Right kidney (tissue), 9 donors: ENCODE results near the gene GCNT2.
"Not testable (repeated sequence)": the region's sequence is repeated elsewhere in the genome, so short reads cannot be mapped to it uniquely, and the experiment has no call there.

ENCODE experiments used
- DNase-seq: peaks from one replicate; pipeline ENCODE4 v3.0.0-alpha.2; 2016
- long read RNA-seq, 8 donors: transcript quantifications; one replicate each; lab custom pipeline, GENCODE V29; 2026

GCNT2 gene
- long read RNA-seq, donor 1 = 0 reads
- long read RNA-seq, donor 2, full-length matches to known transcripts = 2 of 2 reads
- long read RNA-seq, donor 2, partial matches to known transcripts = 0 of 2 reads
- long read RNA-seq, donor 2, other reads (novel, unspliced or antisense) = 0 of 2 reads
- long read RNA-seq, donor 3, full-length matches to known transcripts = 2 of 2 reads
- long read RNA-seq, donor 3, partial matches to known transcripts = 0 of 2 reads
- long read RNA-seq, donor 3, other reads (novel, unspliced or antisense) = 0 of 2 reads
- long read RNA-seq, donor 4, full-length matches to known transcripts = 7 of 7 reads
- long read RNA-seq, donor 4, partial matches to known transcripts = 0 of 7 reads
- long read RNA-seq, donor 4, other reads (novel, unspliced or antisense) = 0 of 7 reads
- long read RNA-seq, donor 5 = 0 reads
- long read RNA-seq, donor 6, full-length matches to known transcripts = 2 of 2 reads
- long read RNA-seq, donor 6, partial matches to known transcripts = 0 of 2 reads
- long read RNA-seq, donor 6, other reads (novel, unspliced or antisense) = 0 of 2 reads
- long read RNA-seq, donor 7, full-length matches to known transcripts = 4 of 4 reads
- long read RNA-seq, donor 7, partial matches to known transcripts = 0 of 4 reads
- long read RNA-seq, donor 7, other reads (novel, unspliced or antisense) = 0 of 4 reads
- long read RNA-seq, donor 8, full-length matches to known transcripts = 3 of 3 reads
- long read RNA-seq, donor 8, partial matches to known transcripts = 0 of 3 reads
- long read RNA-seq, donor 8, other reads (novel, unspliced or antisense) = 0 of 3 reads

DNA sequence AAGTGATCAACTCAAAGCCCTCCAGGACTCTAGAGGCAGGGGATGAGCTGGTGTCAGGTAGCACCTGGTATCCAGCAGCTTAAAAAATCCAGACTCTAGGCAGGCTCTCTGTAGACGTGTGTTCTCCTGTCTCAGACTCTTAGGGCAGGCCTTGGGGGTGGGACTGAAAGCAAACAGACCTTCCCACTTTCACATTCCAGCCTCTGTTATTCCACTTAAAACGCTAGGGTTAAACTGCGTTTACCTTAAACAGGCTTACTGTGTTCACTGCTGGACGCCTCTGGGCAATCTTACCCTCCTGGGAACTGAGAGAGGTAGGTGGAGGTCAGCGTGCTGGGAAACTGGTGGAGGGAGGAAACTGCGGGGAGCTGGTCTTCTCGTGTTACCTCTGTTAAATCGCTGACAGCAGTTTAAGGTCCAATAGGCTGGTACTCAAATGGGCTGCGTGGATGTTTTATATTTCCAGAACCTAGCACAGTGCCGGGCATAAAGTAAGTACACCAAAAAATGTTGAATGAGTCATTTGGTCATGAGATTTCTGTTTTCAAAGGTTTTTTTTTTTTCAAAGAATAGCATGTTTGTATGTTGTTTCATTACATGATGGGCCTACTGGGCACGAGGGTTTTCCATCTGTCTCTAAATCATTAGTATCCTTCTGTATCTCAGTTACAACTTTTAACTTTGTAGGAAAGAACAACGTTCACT lies at the start of gene GCNT2:
TSS of gene GCNT2 (plus strand) at position 248 of the 705 bp plus-strand sequence. CDS start 7,561 bp downstream, outside the sequence.
- DNase-seq = peak; percentile 57

DNA sequence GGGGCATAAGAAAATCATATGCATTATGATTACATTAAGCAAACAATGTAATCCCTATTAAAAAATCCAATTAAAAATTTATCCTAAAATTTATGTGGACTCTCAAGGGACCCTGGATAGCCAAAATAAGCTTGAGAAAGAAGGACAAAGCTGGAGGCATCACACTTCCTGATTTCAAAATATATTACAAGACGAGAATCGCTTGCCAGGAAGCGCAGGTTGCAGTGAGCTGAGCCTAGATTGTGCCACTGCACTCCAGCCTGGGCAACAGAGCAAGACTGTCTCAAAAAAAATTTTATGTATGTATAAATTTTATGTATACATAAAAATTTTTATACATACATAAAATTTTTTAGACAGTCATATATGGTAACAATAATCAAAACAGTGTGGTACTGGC lies 48.5 kb upstream of the GCNT2 start:
- no peak for DNase-seq

DNA sequence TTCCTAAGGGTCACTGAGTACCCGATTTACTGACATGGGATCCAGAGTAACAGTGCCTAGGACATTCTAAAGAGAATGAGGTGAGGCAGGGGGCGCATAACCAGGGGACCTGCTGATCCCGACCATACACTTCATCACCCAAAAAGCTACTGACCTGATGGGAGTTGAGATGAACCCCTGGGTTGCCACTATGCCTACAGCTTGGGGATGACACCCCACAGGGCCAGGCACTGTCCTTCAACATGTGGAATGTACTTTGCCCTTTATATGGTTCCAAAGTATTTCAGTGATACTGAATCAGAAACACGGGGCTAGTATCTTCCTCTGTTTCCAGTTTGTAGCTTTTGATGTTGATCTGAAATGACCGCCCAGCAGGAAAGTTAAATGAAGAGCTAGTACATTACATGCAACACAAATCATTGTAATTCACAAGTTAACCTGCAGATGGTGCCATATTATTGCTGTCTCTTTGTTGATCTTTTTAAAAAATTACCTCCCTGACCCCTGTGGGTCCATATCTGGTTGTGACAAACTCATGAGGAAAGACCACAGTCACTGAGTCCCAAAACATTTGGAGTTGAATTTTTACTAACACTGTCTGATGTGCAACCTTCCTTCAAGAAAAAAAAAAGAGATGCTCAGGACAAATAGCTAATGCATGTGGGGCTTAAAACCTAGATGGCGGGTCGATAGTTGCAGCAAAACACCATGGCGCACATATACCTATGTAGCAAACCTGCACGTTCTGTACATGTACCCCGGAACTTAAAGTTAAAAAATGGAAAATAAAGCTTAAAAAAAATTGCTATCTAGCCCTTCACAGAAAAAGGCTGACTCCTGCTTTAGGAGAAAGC lies 42.7 kb upstream of the GCNT2 start:
- peak; percentile 6 for DNase-seq

DNA sequence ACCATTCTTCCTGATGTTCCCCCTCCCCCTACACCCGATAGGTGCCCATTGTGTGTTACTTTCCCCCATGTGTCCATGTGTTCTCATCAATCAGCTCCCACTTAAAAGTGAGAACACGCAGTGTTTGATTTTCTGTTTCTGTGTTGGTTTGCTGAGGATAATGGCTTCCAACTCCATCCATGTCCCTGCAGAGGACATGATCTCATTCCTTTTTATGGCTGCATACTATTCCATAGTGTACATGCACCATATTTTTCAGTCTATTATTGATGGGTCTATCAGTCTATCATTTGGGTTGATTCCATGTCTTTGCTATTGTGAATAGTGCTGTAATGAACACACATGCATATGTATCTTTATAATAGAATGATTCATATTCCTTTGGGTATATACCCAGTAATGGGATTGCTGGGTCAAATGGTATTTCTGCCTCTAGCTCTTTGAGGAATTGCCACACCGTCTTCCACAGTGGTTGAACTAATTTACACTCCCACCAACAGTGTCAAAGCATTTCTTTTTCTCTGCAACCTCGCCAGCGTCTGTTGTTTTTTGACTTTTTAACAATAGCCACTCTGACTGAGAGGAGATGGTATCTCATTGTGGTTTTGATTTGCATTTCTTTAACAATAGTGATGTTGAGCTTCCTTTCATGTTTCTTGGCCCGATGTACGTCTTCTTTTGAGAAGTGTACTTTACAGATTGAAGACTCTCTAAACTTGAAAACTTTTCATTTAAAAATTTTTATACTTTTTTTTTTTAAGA lies 41.0 kb upstream of the GCNT2 start:
- DNase-seq = no peak

DNA sequence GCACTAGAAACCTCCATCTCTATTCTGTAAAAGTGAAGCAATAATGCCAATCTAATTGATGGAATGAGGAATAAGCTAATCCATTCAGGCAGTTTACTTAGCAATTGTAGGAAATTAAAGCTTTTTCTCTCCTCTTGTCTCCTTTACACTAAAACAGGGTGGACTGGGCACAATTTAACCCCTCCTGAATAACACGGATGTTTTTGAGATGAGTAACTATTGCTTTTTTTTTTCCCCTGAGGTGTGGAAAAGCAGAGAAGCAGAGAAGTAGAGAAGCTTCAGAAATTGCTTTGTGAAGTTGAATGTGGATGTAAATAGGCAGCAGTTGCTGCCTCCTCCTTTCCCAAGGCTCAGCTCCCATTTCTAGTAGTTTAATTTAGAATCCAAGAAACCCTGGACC lies 40.0 kb upstream of the GCNT2 start:
- DNase-seq = no peak

DNA sequence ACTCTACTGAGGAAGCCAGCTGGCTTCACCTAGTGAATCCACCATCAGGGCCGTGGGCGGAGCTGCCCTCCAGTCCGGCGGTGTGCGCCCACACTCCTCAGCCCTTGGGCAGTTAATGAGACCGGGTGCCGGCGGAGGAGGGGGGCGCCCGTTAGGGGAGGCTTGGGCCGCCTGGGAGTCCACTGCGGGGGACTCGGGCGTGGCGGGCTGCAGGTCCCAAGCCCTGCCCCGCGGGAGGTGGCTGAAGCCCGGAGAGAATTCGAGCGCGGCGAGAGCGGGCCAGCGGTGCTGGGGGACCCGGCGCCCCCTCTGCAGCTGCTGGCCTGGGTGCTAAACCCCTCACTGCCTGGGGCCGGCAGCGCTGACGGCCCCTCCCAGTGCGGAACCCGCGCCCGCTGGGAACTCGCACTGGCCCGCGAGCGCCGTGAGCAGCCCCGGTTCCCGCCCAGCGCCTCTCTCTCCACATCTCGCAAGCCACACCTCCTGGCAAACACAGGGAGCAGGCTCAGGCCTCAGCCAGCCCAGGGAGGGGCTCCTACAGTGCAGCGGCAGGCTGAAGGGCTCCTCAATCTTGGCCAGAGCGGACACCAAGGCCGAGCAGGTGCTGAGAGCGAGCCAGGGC lies 38.4 kb upstream of the GCNT2 start:
- no peak for DNase-seq

DNA sequence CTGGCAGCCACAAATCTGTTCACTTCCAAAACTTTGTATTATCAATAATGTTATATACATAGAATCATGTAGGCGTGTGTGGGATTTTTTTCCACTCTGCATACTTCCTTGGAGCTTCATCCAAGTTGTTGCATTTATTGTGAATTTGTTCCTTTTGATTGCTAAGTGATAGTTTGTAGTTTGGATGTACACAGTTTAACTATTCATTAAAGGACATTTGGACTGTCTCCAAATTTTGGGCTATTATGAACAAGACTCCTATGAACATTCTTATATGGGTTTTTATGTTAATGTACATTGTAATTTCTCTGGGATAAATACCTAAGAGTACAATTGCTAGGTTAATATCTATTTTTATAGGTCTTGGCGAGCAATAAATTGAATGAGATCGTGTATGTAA lies 36.2 kb upstream of the GCNT2 start:
- no peak for DNase-seq

DNA sequence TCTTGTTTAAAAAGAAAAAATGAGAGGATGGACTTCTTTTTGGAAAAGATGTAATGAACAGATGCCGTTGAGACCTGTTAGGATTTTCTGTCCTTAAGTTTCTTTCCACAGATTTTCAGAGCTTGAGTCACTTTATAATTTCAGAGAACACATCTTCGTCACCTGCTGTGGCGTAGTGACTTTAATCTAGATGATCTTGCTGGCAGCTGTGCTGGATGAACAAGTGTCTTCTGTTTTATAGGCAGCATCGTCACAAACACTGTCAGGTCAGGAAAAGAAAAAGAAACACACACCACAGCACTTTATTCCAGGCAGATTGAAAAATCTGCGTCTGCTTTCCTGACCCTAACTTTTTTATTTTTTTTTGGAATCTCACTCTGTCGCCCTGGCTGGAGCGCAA lies 35.7 kb upstream of the GCNT2 start:
- no peak for DNase-seq

DNA sequence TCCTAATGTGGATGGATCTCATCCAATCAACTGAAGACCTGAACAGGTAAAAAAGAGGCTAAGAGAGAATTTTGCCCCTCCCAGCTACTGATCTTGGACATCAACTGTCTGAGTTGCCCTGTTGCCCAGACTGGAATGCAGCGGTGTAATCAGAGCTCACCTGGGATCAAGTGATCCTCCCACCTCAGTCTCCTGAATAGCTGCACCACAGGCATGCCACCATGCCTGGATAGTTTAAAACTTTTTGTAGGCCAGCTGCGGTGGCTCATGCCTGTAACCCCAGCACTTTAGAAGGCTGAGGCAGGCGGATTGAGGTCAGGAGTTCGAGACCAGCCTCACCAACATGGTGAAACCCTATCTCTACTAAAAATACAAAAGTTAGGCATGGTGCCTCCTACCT lies 34.9 kb upstream of the GCNT2 start:
- no peak for DNase-seq

DNA sequence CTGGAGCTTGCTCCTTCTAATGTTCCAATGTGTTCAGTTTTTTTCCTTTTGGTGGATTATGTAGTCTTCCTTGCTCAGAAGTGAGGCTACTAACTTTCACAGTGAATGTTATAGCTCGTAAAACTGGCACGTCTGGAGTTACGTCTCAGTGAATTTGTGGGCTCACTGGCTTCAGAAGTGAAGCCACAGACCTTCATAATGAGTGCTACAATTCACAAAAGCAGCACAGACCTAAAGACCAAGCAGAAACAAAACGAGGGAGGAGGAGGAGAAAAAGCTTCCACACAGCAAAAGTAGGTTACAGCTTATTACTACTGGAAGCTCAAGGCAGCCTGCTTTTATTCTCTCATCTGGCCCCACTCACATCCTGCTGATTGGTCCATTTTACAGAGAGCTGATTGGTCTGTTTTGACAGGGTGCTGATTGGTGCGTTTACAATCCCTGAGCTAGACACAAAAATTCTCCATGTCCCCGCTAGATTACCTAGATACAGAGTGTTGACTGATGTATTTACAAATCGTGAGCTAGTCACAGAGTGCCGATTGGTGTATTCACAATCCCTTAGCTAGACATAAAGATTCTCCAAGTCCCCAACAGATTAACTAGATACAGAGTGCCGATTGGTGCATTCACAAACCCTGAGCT lies 34.1 kb upstream of the GCNT2 start:
- not testable (repeated sequence) for DNase-seq

DNA sequence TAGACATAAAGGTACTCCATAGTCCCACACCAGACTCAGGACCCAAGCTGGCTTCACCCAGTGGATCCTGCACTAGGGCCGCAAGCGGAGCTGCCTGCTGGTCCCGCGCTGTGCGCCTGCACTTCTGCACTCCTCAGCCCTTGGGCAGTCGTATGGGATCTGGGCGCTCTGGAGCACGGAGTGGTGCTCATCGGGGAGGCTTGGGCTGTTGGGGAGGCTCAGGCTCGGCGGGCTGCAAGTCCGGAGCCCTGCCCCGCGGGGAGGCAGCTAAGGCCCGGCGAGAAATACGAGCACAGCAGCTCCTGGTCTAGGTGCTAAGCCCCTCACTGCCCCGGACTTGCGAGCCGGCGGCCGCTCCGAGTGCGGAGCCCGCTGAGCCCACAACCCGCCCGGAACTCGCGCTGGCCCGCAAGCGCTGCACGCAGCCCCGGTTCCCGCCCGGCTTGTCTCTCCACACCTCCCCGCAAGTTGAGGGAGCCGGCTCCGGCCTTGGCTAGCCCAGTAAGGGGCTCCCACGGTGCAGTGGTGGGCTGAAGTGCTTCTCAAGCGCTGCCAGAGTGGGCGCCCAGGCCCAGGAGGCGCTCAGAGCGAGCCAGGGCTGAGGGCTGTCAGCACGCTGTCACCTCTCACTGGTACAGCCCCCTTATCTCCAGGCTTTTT lies 33.4 kb upstream of the GCNT2 start:
- DNase-seq = peak; percentile 32

DNA sequence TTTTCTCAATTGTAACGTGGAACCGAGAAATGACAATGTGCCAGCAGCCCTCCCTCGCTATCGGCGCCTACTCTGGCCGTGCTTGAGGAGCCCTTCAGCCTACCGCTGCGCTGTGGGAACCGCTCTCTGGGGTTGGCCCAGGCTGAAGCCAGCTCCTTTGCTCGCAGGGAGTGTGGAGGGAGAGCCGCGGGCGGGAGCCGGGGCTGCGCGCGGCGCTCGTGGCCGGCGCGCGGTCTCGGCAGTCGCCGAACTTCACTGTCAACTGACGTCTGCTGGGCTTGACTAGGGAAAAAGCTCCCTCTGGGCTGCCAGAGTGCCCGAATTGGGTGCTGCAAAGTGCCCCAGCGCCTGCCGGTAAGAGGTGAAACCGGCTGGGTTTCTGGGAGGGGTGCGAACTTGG lies 29.7 kb upstream of the GCNT2 start:
- no peak for DNase-seq

DNA sequence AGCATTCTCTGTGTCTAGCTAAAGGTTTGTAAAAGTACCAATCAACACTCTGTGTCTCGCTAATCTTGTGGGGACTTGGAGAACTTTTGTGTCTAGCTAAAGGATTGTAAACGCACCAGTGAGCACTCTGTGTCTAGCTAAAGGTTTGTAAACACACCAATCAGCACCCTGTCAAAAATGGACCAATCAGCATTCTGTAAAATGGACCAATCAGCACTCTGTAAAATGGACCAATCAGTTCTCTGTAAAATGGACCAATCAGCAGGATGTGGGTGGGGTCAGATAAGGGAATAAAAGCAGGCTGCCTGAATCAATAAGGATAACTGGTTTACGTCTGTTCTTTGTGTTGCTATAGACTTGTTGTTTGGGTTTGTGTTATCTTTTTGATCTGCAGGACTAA lies 29.2 kb upstream of the GCNT2 start:
- not testable (repeated sequence) for DNase-seq

DNA sequence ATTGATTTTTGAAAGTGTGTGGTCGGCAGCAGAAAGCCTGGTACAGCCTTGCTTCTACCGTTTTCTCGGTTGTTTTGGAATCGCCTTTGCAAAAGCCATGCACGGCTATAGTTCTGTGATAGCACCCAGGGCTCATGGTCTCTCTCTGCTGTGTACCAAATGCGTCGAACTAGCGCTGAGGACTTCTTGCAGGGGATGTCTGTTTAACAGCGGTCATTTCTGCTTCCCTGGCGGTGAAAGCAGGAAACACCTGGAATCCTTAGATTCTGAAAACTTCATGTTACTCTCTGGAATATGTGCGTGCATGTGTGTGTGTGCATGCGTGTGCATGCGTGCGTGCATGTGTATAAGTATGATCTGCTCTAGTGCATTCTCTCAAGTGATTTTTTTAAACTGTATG lies 26.1 kb upstream of the GCNT2 start:
- no peak for DNase-seq

DNA sequence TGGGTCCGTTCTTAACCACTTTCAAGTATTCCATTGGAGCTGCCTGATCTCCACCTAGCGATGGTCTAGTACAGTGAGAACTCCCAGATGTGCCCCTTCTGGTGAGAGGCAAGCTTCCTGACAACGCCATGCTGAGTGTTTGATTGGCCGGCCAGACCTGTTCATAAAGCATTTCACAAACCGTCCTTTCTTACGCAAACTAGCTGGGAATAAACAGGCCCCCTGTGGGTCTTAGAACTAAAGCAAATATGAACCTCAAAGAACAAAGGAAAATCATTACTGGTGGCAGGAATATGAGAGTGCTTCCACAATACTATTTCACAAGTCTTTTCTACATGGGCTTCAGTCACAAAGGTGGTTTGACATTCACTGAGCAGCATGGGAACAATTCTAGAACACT lies 15.6 kb upstream of the GCNT2 start:
- DNase-seq = no peak

DNA sequence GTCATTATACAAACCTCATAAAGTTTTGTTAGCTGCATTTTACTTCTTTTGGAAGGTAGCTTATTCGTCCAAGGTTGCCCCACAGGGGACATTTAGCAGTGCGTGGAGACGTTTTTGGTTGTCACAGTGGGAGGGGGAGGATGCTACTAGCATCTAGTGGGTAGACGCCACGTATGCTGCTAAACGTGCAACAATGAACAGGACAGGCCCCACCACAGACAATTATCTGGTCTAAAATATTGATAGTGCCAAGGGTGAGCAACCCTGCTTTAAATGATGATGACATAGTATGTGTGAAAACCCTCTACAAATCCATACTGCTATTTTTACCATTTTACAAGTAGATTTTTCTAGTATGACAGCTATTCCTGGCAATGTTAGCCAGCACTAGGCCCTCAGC lies 13.9 kb upstream of the GCNT2 start:
- DNase-seq = no peak

DNA sequence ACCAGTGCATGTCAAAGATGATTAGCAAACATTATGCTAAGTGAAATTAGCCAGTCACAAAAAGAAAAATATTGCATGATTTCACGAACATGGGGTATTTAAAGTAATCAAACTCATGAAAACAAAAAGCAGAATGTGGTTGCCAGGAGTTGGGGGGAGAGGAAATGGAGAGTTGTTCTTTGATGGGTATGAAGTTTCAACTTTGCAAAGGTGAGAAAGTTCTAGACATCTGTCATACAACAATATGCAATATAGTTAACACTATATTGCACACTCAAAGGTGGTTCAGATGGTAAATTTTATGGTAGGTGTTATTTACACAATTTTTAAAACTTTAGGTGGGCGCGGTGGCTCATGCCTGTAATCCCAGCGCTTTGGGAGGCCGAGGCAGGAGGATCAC lies 13.4 kb upstream of the GCNT2 start:
- no peak for DNase-seq

DNA sequence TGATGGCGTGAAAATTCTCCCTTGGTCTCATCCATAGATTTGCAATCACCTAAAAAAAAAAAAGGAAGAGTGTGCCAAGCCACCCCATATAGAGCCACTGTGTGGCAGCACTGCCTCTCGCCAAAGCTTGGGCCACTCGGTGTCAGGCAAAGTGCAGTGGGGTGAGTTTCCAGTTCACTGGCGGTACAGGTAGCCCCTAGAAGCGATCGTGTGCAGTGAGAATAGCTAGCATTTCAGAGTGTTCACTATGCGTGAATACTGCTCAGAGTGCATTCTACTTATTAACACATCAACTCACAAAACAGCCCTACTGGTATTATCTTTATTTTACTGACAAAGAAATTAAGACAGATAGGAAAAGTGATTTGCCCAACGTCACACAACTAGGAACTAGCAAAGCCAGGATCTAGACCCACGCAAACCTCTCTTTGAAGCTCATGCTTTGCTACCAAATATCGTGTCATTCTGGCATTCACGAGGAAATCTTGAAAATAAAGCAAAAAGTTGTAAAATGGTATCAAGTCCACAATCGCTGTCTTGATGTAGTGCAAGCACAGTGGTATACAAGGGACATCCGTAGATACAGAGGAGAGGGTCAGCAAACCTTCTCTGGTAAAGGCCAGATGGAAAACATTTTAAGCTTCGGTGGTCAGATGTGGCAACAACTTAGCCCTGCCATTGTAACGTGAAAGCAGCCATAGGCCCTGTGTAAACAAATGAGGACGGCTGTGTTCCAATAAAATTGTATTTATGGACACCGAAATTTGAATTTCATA lies 10.4 kb upstream of the GCNT2 start:
- no peak for DNase-seq

DNA sequence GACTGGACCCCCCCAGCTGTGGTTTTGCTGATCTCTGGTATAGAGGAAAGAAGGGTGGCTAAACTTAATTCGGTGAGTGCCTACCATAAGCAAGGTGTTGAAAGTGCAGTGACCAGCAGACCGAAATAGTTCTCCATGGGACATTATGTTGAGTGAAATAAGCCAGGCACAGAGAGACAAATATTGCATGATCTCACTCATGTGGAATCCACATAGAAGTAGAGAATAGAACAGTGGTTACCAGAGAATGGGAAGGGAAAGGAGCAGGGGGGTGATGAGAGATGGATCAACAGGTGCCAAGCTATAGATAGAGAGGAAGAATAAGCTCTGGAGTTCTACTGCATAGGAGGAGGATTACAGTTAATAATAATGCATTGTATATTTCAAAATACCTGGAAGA lies 9.7 kb upstream of the GCNT2 start:
- DNase-seq = no peak
